Embryonic facial prominence (tissue), 1 donor: Measurements from ENCODE around the gene CAMTA1.

ENCODE experiments used
- DNase-seq: peaks from one replicate; pipeline ENCODE4 v3.0.0-alpha.2; 2016; ENCODE audit errors: extremely low spot score

CAMTA1 gene

DNA sequence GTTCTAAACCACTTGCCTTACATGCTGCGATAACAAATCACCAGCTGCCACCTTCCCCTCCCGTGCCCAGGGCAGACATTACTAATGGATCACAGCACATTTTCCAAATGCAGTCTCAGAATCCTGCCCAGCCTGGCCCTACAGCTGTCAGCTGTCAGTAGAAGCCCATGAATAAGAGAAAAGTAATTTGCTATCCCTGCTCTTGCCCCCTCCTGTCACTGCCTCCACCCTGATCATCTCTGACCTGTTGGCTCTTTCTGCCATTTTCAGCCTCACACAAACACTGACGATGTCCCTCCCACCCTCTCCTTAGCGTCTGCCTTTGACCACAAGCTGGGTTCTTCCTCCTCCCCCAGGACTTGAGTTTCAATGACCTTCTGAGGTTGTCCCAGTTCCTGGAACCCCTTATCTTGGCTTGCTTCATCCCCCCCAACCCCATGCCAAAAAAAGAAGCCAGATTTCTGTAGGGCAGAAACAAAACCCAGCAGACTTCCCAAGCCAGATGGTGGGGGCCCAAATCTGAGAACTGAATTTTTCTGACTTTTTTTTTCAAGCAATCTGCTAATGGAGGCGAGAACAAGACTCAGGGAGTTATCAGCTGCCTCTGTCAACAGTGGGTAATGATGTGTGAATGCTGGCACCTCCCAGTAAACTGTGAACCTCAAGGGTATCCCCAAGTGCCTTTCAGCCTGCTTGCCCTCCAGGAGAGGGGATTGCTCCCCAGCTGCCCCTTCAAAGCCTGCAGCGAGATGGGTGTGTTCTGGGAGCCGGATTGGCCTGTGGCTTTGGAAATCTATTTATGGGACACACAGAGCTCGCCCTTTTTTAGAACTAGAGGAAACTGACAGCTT is 769.4 kb downstream of the CAMTA1 start:
- no peak for DNase-seq

GRCh38 chr1:7555391-7556185 is 770.3 kb downstream of the CAMTA1 start:
- no peak for DNase-seq

- DNase-seq, result peak; percentile 22
These were observed 772.1 kb downstream of the CAMTA1 start for GRCh38 chr1:7557301-7557891.

GRCh38 chr1:7558041-7558461 is 772.8 kb downstream of the CAMTA1 start:
- no peak for DNase-seq

DNA sequence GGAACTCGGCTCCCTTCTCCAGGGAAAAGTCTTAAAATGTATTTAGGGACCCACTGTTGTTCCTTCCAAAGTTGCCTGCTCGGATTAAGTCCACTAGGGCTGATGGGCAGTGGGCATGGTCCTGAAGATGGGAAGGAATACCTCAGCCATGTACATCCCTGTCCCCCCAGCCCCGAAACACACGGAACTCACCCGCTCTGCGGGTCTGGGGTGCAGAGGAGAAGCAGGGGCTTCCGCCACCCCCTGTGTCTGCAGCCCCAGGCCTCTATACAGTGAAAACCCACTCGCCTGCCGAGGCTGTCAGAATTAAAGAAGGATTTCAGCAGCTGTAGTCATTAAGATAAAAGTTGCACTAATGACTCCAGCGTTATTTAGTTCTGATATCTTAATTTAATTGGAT is 773.2 kb downstream of the CAMTA1 start:
- no peak for DNase-seq

- DNase-seq, result no peak
These were observed 773.9 kb downstream of the CAMTA1 start for GRCh38 chr1:7558921-7559869.

GRCh38 chr1:7560128-7560527 is 774.9 kb downstream of the CAMTA1 start:
- no peak for DNase-seq

DNA sequence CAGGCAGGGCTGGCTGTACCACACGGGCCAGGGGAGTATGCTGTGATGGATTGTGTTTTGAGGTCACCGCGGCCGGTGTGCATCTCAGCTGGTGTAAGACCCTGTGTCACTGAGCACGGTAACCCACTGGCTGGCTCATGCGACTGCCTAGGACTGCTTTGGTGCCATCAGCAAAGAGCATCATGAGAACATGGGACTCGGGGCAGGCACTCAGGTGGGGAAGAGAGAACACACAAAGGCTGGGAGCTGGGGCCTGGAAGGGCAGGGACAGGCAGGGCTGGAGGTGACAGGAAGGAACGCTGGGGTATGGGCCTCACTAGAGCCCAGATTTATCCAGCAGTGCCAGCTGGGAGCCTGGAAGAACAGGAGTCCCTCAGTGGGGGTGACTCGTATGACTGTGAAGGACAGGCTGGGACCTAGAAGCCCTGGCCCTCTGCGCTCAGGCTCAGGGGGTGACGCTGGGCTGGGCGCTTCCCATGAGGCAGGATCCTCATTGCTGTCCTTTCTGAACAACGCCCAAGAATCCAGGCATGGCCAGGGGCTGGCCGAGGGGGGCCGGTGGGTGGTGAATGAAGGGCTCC is 775.4 kb downstream of the CAMTA1 start:
- DNase-seq, result no peak

DNA sequence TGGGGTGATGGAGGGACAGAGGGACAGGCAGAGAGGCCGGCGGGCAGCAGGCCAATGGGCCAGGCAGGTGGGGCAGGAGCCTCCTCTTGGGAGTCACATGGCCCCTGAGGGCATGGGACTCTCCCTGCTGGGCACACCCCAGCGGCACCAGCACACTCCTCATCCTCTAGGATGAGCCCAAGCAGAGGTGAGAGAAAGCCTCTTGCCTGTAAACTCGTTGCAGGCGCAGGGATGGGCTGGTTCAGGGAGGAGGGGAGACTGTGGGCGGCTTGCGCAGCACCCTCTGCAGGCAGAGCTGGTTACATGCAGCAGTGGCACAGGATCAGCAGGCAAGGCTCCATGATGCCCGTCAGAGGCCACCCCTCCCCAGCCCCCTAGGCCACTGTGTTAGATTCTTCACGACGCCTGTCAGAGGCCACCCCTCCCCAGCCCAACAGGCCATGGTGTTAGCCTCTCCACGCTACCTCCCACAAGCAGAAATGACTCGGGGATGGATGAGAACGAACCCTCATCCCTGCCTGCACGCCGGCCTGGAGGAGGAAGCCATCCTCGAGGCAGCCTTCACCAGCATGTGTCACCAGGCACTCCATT is 776.2 kb downstream of the CAMTA1 start:
- no peak for DNase-seq

DNA sequence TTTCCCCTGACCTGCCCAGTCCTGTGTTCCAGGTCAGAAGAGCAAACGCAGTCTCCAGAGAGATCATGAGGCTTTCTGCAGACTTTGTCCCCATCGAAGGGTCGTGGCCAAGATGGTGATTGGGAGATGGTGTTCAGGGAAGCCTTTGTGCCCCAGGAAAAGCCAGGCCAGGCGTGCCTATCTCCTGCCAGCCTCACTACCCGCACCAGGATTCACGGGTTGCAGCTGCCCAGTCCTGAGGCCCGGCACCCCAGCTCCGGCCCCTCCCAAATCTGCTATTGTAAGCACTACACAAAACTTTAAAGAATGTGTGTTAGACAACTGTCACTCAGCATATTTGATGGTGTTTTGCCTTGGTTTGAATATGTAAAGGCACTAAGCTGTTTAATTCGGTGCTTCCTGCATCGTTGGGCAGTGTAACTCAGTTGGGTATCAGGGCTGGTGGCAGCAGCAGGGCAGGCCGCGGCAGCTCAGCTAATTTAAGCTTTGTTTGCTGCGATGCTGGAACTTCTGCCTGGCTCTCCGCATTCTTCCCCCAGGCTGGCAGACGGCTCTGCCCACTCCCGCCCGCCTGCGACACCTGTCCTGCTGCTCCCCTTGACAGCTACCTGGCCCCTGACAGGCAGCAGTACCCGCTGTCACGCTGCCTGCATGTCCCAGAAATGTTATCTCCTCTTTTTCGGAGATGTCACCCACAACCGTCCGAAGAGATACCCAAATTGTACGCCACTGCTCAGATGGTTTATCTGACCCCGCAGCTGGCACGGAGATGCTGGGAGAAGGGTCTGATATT is 776.9 kb downstream of the CAMTA1 start:
- DNase-seq, result no peak

- DNase-seq, result no peak
These were observed 777.7 kb downstream of the CAMTA1 start for GRCh38 chr1:7562729-7563605.

DNA sequence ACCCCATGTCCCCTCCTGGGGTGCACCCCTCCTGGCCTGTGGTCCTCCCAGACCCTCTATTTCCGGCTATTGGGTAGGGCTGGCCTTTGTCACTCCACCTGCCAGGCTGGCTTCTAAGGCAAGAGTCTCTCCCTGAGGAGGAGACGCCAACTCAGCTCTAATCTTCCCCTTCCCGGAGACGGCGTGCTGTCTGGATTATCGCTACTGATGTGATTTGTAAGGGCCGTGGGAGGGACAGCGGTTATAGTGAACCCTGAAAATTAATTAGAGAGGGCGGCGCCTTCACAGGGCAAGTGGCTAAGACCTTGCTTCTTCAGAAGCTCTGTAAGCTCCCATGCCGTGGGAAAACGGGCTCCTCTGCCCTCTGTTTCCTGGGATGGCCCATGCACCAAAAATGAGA is 778.9 kb downstream of the CAMTA1 start:
- no peak for DNase-seq

GRCh38 chr1:7565099-7565750 is 780.0 kb downstream of the CAMTA1 start:
- DNase-seq, result no peak

GRCh38 chr1:7566417-7567375 is 781.4 kb downstream of the CAMTA1 start:
- DNase-seq, result no peak

- no peak for DNase-seq
These were observed 782.1 kb downstream of the CAMTA1 start for GRCh38 chr1:7567376-7567775.

GRCh38 chr1:7568053-7568452 is 782.8 kb downstream of the CAMTA1 start:
- no peak for DNase-seq

- no peak for DNase-seq
These were observed 783.8 kb downstream of the CAMTA1 start for GRCh38 chr1:7568901-7569524.
